Stimulated activated naive CD4-positive, alpha-beta T cell treated with Interleukin-2 at 50 U/mL for 16 hours (primary cell): Measurements from ENCODE around the gene MEG3.

Source experiments
- DNase-seq: peaks from one replicate; lab custom pipeline; 2025; lab: John Stamatoyannopoulos, UW

MEG3 gene

DNA sequence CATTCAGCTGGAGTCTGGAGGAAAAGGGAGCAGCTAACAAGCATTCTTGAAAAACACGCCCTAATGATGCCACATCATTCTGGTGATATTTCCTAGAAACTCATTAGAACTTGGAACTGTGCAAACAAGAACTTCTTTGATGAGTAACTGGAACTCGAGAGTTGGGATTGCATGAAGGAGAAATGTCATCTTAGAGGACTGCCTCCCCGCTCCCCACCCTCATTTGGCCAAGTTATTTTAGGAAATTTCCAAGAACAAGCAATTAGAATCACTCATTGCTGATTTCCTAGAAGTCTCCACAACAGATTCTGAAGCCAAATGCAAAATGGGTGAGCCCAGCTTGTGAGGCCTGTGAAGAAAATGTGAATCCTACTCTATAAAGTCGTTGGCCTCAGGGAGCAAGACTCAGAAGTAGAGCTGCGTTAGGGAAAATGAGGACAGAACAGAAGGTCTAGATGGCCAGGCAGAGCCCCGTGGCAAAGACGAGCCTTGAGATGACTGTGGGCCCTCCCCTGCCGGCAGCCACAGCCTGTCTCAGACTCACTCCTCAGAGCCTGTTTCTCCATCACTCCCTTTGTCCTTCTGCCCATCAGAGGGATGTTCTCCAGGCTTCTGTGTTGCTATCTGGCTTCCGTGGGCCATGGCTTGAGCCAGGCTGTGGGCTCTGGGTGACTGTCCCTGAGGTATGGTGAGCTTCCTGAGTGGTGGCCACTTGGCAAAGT is 39.2 kb downstream of the MEG3 start:
- DNase-seq, result no peak

DNA sequence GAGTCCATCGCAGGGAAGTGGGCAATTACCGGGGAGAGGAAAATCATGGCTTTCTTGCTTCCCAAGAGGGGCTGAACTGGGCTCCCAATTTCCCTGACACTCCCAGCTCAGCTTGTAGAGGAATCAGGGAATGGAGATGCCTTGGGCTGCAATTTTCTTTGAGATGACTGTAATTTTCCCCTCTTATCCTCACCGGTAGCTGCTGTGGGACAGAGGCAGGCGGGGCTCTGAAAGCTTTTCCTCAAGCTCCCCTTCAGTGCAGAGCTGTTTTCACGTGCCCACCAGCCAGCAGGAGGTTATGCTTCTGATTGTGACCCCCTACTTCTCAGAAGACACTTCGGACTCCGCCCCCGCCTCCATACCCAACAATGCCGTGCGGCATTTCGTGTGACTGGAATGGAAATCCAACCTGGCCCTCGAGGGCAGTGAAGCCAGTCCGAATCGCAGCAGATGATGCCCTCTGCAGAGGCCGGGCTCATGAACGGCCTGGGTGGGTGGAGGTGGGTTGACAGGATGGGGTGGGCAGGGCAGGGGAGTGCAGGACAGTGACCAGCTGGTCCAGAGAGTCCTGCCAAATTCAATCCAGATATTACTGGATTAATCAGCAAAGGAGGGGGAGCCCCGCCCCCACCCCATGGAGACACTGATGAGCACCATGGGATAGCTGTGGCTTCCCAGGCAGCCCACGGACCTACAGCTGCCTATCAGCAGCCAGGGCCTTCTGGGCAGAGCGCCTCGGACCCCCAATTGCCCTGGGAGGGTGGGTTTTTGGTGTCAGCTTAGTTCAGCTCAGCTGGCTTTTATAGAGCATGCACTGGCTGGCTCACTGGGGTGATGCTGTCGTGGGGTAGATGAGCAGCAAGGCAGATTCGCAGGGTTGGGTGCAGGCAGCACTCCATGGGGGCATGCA is 40.0 kb downstream of the MEG3 start:
- no peak for DNase-seq

DNA sequence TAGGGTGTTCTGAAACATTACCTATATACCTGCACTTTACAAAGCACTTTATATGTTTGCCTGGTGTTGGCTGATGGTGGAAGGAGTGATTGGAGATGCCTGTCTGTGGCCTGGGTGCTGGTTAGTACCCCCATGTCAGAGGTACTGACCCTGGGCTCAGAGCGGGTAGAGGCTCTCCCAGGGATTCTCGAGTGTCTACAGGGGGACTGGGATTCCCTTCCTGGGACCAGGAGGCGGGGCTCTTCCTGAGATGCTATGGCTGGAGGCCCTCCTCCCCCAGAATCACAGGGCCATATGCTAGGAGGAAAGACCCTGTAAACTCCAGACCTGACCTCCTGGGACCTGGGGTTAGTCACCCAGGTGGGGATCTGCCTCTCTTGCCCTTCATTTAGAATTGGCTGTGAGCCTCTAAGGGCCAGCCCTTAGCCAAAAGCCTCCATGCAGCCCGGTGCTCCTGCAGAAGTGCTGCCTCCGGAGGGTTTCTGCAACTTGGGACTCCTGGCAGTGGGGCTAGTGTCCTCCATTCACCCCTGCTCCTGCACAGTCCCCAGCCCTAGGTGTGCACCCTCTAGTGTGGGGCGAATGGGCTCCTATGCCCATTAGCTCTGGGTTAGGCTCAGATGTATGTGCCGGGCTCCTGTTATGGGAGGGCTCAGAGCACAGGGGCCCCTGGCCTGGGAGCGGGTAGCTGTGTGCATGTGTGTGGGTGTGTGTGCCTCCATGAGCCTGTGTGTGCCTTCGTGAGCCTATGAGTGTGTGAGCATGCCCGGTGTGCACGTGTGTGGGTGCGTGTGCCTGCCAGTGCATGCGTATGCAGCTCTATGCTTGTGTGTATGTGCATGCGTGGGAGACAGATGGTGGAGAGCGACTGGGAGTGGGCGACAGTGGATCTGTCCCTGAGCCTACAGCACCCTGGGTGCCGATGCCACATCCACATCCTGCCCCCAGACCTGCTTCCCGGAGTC is 41.0 kb downstream of the MEG3 start:
- no peak for DNase-seq

DNA sequence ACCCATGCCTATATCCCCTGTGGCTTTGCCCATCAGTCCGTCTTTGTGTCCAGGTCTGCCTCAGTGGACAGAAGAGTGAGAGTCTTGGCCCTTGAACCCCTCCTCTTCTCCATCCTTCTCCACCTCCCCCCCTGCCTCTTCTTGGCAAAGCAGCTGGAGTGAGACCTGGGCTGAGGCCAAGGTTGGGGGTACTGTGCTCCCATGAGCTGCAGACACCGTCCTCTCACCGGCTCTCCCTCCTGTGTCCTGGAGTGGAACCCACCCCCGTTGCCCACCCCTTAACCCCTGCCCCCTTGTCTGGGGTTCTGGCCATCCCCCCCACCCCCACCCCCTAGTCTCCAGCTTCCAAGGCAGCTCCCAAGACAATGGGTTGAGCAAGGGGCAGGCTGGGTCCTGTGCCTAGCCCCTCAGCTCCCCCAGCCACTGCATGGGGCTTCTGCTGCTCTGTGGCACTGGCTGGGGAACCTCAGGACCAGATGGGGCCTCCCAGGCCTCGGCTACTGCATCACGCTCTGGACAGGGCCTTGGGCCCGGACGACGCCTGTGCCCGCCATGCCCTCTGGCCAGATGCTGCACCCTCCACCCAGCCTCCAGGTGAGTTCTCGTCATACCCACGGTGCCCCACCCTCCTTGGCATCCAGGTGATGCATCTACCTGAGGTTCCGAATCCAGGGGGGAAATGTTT is 41.9 kb downstream of the MEG3 start:
- no peak for DNase-seq

DNA sequence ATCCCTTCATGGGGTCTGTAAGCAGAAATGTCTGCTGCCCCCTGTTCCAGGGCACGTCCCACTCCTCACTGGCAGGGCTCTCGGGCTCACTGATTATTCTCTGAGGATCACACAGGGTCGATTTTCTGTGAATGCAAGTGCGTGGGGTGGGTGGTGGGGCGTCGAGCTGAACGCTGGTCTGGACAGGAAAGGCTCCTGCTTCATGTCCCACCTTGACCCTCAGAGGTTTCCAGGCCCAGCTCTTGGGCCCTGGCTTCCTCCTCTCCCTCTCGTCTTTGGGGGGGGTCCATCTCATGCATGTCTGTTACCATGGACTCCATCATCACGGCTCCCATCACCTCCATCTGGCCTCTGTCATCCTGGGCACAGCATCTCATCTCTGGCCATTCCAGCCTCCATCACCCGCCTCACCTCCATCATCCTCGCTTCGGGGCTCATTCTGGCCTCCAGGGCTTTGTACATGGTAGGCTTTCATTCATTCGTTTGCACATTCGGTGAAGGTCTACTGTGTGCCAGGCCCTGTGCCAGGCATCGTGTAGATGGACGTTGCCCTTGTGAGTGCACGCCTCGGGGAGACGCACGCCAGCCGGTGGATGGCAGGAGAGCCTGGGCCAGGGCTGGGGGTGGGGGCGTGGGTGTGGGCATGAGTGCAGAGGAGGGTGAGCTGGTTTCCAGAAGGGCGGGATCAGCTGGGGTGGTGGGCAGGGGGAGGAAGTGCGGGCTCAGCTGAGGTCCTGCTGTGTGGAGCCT is 42.9 kb downstream of the MEG3 start:
- DNase-seq, result no peak

DNA sequence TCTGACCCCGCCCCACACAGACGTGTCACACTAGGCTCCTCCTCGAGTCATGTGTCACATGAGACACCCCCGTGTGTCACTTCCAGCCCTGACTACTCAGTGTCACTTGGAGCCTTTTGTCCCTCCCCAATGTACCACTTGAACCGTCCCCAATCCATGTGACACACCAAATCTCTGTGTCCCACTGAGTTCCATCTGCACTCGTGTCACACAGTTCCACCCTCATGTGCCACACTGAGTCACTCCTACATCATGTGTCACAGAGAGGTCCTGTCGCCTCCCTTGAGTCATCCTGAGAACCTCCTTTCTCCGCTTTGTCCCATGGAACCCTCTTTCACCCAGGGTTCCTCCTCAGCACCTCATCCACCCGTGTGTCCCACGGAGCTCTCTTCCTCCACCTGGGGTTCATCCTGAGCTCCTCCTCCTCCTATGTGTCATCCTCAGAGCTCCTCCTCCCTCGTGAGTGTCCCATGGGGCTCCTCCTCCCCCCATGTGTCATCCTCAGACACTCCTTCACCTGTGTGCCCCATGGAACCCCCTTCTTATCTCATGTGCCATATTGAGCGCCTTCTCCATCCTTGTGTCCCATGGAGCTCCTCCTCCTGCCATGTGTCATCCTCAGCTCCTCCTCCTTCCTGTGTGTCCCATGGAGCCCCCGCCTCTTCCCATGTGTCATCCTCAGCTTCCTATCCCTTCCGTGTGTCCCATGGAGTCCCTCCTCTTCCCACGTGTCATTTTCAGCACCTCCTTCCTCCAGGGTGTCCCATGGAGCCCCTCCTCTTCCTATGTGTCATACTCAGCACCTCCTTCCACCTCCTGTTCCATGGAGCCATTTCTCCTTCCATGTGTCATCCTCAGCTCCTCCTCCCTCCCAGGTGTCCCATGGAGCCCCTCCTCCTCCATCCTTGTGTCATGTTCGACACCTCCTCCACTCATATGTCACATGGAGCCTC is 45.6 kb downstream of the MEG3 start:
- DNase-seq, result no peak

DNA sequence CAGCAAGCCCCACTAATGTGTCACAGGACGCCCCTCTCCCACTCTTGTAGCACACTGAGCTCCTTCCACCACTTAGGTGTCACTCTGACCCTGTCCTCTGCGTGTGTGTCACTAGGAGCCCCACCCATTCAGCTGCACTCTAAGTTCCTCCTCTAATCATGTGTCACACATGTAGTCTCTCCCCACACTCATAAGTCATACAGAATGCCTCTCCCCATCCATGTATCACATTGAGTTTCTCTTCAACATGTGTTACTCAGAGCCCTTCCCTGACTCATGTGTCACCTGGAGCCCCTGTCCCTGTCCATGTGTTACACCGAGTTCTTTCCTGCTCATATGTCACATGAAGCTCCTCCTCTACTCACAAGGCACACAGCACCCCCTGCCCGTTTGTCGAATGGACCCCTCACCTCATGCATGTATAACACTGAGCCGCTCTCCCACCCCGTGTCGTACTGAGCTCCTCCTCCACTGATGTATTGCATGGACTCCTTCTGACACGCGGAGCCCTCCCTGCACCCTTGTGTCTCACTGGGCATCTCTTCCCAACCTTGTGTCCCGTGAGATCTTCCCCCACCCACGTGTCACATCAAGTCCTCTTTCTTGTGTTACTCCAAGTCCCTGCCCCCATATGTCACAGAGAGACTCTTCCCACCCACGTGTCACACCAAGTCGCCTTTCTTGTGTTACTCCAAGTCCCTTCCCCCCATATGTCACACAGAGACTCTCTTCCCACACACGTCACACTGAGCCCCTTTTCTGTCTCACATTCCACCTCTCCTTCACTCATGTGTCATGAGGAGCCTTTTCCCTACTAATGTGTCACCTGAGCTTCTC is 46.6 kb downstream of the MEG3 start:
- DNase-seq, result no peak

DNA sequence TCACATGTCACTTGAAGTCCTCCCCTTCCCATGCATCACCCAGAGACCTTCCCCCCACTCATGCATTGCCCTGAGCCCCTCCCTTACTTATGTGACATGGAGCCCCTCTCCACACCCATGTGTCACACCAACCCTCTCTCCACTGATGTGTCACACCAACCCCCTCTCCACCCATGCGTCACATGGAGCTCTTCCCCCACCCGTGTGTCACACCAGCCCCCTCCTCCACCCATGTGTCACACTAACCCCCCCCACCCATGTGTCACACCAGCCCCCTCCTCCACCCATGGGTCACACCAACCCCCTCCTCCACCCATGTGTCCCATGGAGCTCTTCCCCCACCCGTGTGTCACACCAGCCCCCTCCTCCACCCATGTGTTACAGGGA is 47.2 kb downstream of the MEG3 start:
- no peak for DNase-seq

DNA sequence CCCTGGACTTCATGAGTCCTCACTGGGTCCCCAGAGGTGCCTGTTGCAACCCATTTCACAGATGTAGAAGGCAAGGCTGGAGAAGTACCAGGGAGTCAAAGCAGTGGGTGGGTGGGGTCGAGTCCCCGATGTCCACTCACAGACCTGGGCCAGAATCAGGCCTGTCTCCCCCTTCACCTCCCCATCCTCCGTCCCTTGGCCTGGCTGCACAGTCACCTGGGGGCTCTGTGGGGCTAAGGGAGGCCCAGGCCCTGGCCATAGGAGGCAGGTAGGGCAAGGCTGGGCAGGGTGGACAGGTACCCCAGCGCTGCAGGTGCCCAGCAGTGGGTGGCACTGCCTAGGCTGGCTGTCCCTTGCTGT is 48.1 kb downstream of the MEG3 start:
- DNase-seq, result no peak

DNA sequence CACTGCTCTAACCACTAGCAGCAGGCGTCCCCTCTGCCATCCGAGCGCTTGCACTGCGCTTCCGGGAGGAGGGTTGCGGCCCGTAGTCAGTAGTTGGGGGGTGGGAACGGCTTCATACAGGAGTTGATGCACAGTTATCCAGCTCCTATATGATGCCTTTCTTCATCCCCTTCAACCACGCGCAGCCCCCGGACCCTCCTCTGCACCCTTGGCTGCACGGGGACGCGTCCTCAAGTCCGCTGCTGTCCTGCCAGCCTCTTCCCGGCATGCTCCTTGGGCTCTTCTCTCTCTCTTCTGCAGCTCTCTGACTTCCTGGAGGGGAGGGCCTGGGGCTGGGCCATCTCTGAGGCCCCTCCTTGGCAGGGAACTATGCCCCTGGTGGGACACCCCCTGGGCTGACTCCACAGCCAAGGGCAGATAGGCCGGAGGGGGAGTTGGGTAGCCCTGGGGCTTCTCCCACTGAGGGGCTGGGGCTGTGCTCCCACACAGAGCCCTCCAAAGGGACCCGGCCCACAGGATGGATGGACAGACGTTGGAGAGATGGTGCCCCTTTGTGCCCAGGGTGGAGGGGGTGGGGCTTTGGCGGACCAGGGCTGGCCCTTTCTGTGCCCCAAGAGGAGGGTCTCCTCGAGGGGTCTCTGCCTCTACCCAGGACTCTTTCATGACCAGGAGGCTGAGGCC is 48.6 kb downstream of the MEG3 start:
- no peak for DNase-seq

DNA sequence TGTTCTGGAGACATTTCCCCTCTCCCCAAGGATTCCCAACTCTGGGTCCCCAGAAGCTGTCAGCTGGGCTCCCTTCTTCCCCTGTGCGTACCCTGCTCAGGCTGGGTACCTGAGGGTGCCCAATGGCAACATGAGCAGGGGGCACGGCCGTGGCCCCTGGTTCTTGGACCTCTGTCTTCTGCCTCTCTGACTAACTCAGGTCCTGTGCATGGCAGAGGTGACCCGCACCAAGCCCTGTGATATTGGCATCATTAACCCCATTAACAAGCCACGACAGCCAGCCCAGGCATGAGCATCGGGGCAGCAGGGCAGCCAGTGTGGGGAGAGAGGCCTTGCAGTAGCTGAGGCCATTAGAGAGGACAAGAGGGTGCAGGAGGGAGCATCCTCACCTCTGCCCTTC is 49.2 kb downstream of the MEG3 start:
- DNase-seq, result no peak

DNA sequence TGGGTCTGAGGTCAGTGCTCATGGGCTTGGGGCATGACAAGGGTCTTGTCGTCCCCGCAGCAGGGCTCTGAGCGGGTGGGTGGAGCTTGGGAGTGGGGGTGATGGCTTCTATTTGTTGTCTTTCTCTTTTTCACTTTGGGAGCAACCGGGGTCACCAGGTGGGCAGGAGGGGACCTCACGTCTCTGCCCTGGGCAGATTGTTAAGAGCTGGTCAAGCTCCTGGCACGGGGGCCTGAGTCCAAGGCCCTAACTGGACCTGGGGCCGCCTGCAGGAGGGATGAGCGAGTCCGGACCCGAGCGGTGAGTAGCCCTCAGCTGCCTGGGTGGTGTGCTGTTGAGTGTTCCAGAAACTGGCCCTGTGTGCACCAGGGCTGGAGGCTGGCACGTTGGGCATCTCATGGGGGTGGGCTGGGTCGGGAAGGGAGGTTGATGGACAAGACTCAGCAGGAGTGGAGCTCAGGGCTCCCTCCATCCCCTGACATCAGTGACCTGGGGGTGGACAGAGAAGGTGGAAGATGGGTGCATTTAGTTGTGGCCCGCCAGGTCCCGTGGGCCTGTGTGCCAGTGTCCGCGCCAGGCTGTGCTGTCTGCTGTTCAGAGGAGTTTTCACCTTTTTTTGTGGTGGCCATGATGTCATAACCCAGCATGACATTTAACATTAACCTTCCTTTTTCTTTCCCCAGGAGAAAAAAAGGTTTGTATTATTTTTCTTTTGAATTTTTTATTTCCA is 50.1 kb downstream of the MEG3 start:
- no peak for DNase-seq

DNA sequence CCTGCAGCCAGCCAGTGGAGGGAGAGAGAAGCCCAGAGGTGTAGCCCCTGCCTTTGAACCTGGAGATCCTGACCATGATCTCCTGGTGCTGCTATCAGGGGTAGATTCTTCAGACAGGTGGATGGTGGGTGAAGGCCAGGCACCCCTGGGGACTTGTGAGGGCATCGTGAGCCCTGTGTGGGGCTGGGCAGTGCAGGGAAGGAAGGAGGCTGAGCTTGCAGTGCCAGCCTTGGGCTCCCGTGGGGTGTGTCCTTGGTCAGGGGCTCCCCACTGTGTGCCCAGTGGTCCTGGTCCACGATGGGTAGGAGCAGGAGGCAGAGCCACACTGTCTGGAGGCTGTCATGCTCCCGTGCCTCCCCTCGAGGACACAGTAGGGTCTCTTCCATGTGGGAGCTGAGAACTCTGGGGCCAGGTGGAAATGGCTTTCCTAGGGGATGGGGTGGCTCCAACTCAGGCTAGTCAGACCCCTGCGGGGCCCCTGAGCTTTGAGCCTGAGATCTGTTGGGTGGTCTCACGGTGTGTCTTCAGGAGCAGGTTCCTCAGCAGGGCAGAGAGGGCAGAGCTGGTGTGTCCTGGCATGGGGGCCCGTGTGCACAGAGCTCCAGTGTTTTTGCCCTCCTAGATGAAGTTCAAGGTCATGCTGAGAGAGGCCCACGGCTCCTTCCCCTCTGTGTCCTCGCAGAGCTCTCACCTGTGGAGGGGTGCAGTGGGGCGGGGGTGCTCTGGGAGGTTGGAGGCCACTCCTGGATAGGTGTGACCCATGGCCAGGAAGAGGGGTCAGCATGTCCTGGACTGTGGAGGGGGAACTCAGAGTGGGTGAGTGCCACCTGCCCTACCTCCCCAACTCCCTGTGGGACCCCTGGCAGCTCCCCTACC is 52.6 kb downstream of the MEG3 start:
- DNase-seq, result no peak

DNA sequence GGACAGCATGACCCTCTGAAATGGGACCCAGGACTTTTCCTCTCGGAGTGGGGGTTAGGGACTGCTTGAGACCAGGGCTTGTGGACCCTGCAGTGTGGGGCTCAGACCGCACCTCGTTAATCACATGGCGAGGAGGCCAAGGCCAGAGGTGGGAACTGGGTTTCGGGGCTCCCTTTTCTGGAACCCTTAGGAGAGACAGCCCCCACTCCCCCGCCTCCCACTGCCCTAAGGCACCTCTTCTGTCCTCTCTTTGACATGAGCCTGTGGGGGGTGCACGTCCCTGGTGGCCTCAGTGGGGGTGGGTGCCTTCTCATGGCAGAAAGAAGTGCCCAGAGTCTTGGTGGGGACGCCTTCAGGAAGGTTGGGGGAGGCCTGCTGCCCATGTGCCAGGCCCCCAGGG is 53.3 kb downstream of the MEG3 start:
- no peak for DNase-seq

DNA sequence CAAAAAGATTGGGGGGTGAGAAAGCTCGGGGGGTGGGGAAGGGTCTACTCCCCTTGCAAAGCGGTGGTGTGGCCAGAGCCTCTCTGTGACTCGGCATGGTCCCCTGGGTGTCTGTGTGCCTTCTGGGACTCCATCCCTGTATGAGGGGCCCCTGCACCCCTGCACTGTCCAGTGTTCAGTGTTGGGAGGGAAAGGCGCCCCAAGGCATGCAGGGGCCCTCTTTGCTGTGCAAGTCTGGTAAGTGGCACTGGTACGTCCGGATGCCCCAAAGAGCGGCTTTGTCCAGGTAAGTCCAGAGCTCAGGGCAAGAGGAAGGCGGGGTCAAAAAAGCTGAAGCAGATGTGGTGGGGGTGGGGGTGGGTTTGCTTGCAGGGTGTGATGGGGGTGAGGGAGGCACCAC is 53.9 kb downstream of the MEG3 start:
- DNase-seq, result no peak

DNA sequence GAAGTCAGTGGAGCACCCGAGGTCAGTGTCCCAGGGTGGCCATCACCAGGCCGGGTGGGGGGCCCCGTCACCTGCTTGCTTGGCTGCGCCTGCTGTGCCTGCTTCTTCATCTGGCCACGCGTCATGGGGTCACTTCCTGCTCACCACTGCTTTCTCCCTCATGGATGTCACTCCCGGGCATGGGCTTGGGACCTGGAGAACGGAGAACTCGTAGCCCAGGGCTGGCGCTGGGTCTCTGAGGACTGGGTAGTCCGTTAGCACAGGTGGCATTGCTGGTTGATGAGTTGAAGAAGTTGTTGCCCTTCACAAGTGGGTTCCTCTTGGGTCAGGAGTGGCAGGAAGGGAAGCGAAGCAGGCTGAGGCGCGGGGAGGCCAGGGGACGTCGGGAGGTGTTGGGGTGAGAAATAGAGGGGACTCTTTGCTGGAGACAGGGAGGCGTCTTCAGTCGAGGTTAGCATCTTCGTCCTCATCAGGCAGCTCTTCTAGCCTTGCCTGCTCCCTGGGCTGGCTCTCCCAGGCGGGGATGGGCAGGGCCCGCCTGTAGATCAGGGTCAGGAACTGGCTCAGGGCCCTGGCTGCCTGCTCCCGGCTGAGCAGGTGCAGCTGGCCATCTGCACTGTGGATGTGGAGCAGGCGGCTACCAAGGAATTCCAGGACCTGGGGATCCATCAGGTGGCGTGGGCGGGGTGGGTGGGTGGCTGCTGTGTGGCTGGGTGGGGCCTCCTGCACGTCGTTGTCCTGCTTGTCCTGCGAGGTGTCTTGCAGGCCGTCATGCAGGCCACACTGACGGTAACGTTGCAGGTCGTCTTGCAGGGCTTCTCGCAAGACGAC is 54.6 kb downstream of the MEG3 start:
- no peak for DNase-seq
